Esophagus muscularis mucosa (tissue), 4 donors: ENCODE data around the gene INSC. TPM values are rescaled to one million over a fixed set of nuclear protein-coding genes. Genes with fewer than 3 reads are reported as not detected.

Experiments
- DNase-seq: peaks from one replicate; pipeline ENCODE4 v3.0.0-alpha.2; 2017; ENCODE audit errors: extremely low spot score
- H3K27ac ChIP-seq, 4 donors: fragments of 200-600 bp; sonication (generic); replicated peaks in 1 of 4; 1 replicate in 3 of 4; 2 replicates in 1 of 4; pipeline ENCODE4 v1.5.1; 2016 to 2019; ENCODE audit warnings: mild to moderate bottlenecking in 1 of 4
- H3K27me3 ChIP-seq, 4 donors: fragments of 200-600 bp; sonication (generic); one replicate each; pipeline versions ENCODE4 v1.5.1 to v1.6.0; 2016 to 2019
- H3K36me3 ChIP-seq, 4 donors: fragments of 200-600 bp; sonication (generic); one replicate each; pipeline ENCODE4 v1.5.1; 2016 to 2019
- H3K4me1 ChIP-seq, 4 donors: fragments of 200-600 bp; sonication (generic); one replicate each; pipeline ENCODE4 v1.5.1; 2016 to 2019
- H3K4me3 ChIP-seq, 4 donors: fragments of 200-600 bp; sonication (generic); 1 replicate in 2 of 4; 2 replicates in 2 of 4; pipeline ENCODE4 v1.5.1; 2016 to 2019; ENCODE audit warnings: mild to moderate bottlenecking in 4 of 4, moderate library complexity in 1 of 4
- H3K9me3 ChIP-seq, 4 donors: fragments of 200-600 bp; sonication (generic); 1 replicate in 3 of 4; 2 replicates in 1 of 4; pipeline ENCODE4 v1.5.1; 2016 to 2019
- CTCF ChIP-seq, 3 experiments: fragments of 200-600 bp in 2 of 3; fragments of 450-650 bp in 1 of 3; sonication (generic) in 2 of 3; IDR thresholded peaks; one replicate each; pipeline ENCODE4 v1.5.1; 2017 to 2019; ENCODE audit warnings: antibody characterized with exemption in 3 of 3, mild to moderate bottlenecking in 2 of 3, moderate library complexity in 1 of 3
- EP300 ChIP-seq: sonication (generic); formaldehyde crosslinking; IDR thresholded peaks from one replicate; pipeline ENCODE4 v1.6.1; 2017; ENCODE audit warnings: antibody characterized with exemption
- POLR2A ChIP-seq: fragments of 450-650 bp; IDR thresholded peaks from one replicate; pipeline ENCODE4 v1.6.1; 2017; ENCODE audit warnings: antibody characterized with exemption, moderate library complexity, mild to moderate bottlenecking, low read depth
- POLR2AphosphoS5 ChIP-seq, 2 donors: sonication (generic); formaldehyde crosslinking; IDR thresholded peaks; one replicate each; pipeline ENCODE4 v1.6.1; 2017; ENCODE audit warnings: antibody characterized with exemption in 2 of 2
- WGBS: methylation state at CpG from one replicate; pipeline ENCODE4 v1.1.5; 2018; 5-methylcytosine and 5-hydroxymethylcytosine counted together
- intact Hi-C: fragments of 100-400 bp; cut with DNase I; formaldehyde crosslinking; loops from one replicate; pipeline ENCODE4 v1.15.1; 2023
- total RNA-seq, 4 donors: library from RNA; depleted of rRNA; stranded (reverse); fragments of >200 nt; gene quantifications; one replicate each; pipeline versions ENCODE4 v1.1.0 to v1.2.1, GENCODE V29; 2016

The INSC gene
- total RNA-seq, 4 donors from 2014 or later = 1.7 to 3.1 (median 2.6) TPM

GRCh38 chr11:15108592-15109130 lies 6.1 kb upstream of the INSC start:
- H3K27me3 ChIP-seq = no peaks in the 10 kb centered on the region
- no peak overlapping the region for H3K4me3 ChIP-seq
- WGBS = 92% methylated on average over 2 of the region's 2 CpGs
- peak; percentile 75 for DNase-seq
- H3K4me1 ChIP-seq = peaks cover 0 to 4% (median 0%) of the 10 kb centered on the region in 4 donors
- H3K36me3 ChIP-seq = no peaks in the 10 kb centered on the region
- intact Hi-C loops = no loop called here
- TF ChIP-seq POLR2A (no peak), POLR2AphosphoS5 (IDR thresholded peaks at IDR 0.05) (no peak), CTCF (IDR thresholded peaks at IDR 0.05) (no peak), EP300 (no peak)
- peaks cover 0 to 7% (median 0%) of the 10 kb centered on the region in 4 donors for H3K9me3 ChIP-seq
- H3K27ac ChIP-seq = no peak overlapping the region

- intact Hi-C loops = no loop called here
- Histone ChIP-seq H3K36me3 (no peaks in the 10 kb centered on the region), H3K9me3 (no peaks in the 10 kb centered on the region), H3K4me1 (peaks cover 0 to 11% (median 5%) of the 10 kb centered on the region in 4 donors), H3K27me3 (peaks cover 0 to 8% (median 0%) of the 10 kb centered on the region in 4 donors), H3K27ac (no peak overlapping the region), H3K4me3 (no peak overlapping the region)
- TF ChIP-seq POLR2A (no peak), POLR2AphosphoS5 (IDR thresholded peaks at IDR 0.05) (no peak), CTCF (IDR thresholded peaks at IDR 0.05) (no peak), EP300 (no peak)
- peak; percentile 75 for DNase-seq
- 91% methylated on average over 2 of the region's 2 CpGs for WGBS
Observed at GRCh38 chr11:15109602-15110001, 5.1 kb upstream of the INSC start.

- Histone ChIP-seq H3K9me3 (no peaks in the 10 kb centered on the region), H3K36me3 (no peaks in the 10 kb centered on the region), H3K4me1 (peaks cover 0 to 17% (median 10%) of the 10 kb centered on the region in 4 donors), H3K27me3 (peaks cover 0 to 24% (median 0%) of the 10 kb centered on the region in 4 donors), H3K27ac (no peak overlapping the region), H3K4me3 (no peak overlapping the region)
- peak; percentile 83 for DNase-seq
- WGBS = 89% methylated on average over 3 of the region's 3 CpGs
- TF ChIP-seq CTCF (IDR thresholded peaks at IDR 0.05) (no peak), EP300 (no peak), POLR2AphosphoS5 (IDR thresholded peaks at IDR 0.05) (no peak)
- intact Hi-C loops = no loop called here
Observed at GRCh38 chr11:15111215-15111614, 3.5 kb upstream of the INSC start.

- peak; percentile 90 for DNase-seq
- TF ChIP-seq POLR2A (no peak), EP300 (no peak), POLR2AphosphoS5 (IDR thresholded peaks at IDR 0.05) (no peak), CTCF (IDR thresholded peaks at IDR 0.05) (no peak)
- H3K9me3 ChIP-seq = no peaks in the 10 kb centered on the region
- peaks cover 0 to 17% (median 10%) of the 10 kb centered on the region in 4 donors for H3K4me1 ChIP-seq
- H3K27me3 ChIP-seq = peaks cover 0 to 30% (median 0%) of the 10 kb centered on the region in 4 donors
- intact Hi-C loops = no loop called here
- no peak overlapping the region for H3K27ac ChIP-seq
- 58% methylated on average over 8 of the region's 8 CpGs for WGBS
- H3K36me3 ChIP-seq = no peaks in the 10 kb centered on the region
- no peak overlapping the region for H3K4me3 ChIP-seq
Observed at GRCh38 chr11:15112131-15112541, 2.6 kb upstream of the INSC start.

GRCh38 chr11:15113381-15113780 lies 1.3 kb upstream of the INSC start:
- intact Hi-C loops = no loop called here
- DNase-seq = peak; percentile 86
- H3K9me3 ChIP-seq = no peaks in the 10 kb centered on the region
- 96% methylated on average over 4 of the region's 5 CpGs for WGBS
- TF ChIP-seq CTCF (IDR thresholded peaks at IDR 0.05) (no peak), POLR2AphosphoS5 (IDR thresholded peaks at IDR 0.05) (no peak)
- no peak overlapping the region for H3K27ac ChIP-seq
- H3K4me1 ChIP-seq = peaks cover 0 to 17% (median 10%) of the 10 kb centered on the region in 4 donors
- H3K27me3 ChIP-seq = peaks cover 0 to 41% (median 0%) of the 10 kb centered on the region in 4 donors
- no peaks in the 10 kb centered on the region for H3K36me3 ChIP-seq
- no peak overlapping the region for H3K4me3 ChIP-seq
